GM12872 (cell line): Measurements from ENCODE around the gene ACSL1.
A peak's percentile ranks its signal among the peaks of the same experiment; 100 is the strongest.

ENCODE experiments used
- TF ChIP-seq, protein P1 (sequence below): IDR thresholded peaks from 3 replicates; pipeline ENCODE4 v1.5.1; 2011; ENCODE audit warnings: low read depth, mild to moderate bottlenecking, low read length, moderate library complexity; ENCODE audit not compliant: insufficient read depth

The ACSL1 gene, protein sequence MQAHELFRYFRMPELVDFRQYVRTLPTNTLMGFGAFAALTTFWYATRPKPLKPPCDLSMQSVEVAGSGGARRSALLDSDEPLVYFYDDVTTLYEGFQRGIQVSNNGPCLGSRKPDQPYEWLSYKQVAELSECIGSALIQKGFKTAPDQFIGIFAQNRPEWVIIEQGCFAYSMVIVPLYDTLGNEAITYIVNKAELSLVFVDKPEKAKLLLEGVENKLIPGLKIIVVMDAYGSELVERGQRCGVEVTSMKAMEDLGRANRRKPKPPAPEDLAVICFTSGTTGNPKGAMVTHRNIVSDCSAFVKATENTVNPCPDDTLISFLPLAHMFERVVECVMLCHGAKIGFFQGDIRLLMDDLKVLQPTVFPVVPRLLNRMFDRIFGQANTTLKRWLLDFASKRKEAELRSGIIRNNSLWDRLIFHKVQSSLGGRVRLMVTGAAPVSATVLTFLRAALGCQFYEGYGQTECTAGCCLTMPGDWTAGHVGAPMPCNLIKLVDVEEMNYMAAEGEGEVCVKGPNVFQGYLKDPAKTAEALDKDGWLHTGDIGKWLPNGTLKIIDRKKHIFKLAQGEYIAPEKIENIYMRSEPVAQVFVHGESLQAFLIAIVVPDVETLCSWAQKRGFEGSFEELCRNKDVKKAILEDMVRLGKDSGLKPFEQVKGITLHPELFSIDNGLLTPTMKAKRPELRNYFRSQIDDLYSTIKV

DNA sequence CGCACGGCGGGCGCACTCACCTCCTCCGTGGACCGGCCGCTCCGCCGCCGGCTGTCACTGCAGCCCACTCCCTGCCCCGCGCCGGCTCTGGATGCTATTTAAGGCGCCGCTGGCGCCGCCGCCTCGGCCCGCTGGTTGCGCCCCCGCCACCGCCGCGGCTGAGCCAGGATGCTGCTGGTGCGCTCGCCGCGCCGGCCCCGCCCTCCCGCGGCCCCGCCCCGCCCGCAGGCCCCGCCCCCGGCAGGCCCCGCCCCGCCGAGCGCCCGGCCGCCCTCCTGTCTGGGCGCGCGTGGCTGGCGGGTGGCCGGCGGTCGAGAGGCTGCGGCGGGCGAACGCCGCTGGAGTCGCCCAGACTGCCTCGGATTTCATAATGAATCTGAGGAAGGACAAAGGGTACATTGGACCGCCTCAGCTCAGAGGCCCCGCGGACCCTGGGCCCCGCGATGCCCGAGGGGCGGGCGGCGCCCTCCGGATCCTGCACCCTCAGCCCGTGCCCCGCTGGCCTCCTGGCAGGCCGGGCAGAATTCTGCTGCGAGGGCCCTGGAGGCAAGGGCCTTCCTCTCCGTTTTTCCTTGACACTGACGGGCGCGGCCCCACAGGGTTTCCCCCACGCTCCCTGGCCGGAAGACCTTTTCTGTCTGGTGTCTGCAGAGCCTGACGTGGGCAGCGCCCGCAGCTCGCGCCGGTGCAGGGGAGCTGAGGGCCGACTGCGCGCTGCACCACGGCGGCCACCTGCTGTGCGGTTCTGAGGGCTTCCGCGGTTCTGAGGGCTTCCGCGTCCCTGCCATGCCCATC lies at the start of gene ACSL1:
ACSL1 (minus strand) TSS at position 73 of the 795 bp plus-strand sequence. CDS start 22,454 bp downstream, outside the sequence.
- TF ChIP-seq, protein P1, sequence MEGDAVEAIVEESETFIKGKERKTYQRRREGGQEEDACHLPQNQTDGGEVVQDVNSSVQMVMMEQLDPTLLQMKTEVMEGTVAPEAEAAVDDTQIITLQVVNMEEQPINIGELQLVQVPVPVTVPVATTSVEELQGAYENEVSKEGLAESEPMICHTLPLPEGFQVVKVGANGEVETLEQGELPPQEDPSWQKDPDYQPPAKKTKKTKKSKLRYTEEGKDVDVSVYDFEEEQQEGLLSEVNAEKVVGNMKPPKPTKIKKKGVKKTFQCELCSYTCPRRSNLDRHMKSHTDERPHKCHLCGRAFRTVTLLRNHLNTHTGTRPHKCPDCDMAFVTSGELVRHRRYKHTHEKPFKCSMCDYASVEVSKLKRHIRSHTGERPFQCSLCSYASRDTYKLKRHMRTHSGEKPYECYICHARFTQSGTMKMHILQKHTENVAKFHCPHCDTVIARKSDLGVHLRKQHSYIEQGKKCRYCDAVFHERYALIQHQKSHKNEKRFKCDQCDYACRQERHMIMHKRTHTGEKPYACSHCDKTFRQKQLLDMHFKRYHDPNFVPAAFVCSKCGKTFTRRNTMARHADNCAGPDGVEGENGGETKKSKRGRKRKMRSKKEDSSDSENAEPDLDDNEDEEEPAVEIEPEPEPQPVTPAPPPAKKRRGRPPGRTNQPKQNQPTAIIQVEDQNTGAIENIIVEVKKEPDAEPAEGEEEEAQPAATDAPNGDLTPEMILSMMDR = 0 out of 3 replicates have a peak, but pooled peaks have one; percentile 2

DNA sequence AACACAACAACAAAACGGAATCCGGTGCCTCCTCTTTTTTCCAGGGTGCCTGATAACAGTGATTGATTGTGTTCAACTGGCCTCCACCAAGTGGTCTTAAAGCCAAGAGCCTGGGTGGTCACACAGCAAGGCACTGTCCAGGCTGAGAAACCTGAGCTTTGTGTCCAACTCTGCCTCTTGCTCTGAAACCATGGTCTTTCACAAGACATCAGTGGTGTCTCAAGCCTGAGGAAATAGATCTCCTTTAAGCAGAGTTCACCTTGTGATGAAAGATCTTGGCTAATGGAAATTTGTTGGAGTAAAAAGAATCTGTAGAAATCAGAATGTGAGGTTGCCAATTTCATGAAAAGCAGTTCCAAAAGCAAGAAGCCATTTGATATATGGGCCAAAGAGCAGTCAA lies 47.3 kb upstream of the ACSL1 start:
- TF ChIP-seq, protein P1 = no peak

DNA sequence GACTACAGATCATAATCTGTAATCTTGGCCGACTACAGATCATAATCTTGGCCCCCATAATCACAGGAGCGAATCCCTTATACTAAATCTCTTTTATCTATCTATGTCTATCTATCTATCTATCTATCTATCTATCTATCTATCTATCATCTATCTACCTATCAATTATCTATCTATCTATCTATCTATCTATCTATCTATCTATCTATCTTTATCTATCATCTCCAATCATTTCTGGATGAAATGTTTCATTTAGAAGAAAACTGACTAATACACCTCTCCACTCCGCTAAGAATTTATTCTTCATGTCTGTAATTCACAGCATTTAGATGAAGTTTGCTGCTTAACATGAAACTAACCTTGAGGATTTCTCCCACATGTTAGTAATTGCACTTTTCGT lies 45.0 kb upstream of the ACSL1 start:
- TF ChIP-seq, protein P1 = no peak

DNA sequence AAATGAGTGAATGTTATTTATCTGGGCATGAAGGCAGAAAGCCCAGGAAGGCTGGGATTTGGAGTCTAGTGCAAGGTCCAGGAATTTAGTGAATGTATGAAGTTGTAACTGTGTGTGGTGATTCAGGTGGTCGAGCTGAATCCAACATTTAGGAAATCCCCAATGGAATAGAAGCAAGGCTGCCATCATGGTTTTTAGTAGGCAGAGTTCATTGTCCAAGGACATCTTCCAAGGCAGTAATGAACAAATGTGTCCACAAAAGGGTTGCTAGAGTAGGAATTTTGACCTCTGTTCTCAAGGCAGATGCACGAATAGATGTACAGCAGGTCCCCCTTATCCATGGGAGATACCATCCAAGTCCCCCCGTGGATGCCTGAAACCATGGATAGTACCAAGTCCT lies 42.9 kb upstream of the ACSL1 start:
- TF ChIP-seq, protein P1 = no peak

DNA sequence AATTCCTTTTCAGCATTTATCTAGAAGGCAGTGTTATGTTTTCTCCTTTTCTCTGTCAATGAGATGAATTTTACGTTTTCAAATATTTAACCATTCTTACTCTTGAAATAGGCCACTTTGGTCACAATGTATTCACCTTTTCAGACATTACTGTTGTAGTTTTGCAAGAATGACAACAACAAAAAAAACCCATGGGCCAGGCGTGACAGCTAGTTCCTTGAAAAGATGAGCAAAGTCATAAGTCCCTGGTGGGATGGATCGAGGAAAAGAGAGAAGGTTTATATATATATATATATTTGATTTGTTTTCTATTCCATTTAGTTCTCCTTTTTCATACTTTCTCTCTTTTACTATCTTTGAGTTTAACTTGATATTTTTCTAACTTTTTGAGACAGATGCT lies 38.1 kb upstream of the ACSL1 start:
- TF ChIP-seq, protein P1 = no peak

DNA sequence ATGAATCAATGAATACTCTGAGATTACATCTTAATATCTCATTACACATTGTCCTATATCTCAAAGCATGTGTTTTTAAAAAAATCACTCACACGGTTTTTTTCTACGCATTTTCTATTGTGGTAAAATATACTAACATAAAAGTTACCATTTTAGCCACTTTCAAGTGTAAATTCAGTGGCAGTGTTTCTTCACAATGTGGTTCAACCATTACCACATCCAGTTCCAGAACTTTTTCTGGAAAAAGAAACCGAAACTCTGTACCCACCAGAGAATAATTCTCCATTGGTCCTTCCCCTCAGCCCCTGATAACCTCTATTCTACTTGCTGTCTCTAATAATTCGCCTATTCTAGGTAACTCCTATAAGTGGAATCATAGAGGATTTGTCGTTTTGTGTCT lies 35.3 kb upstream of the ACSL1 start:
- TF ChIP-seq, protein P1 = no peak
